Stimulated activated naive CD8-positive, alpha-beta T cell treated with anti-CD3 and anti-CD28 coated beads, Interleukin-15, amount 100 ng/mL, for 72 hours (primary cell): Measurements from ENCODE around the gene CDC34.

Experiments
- ATAC-seq: fragments of 150-1000 bp; cut with Tn5 transposase; 2 replicates; pipeline ENCODE4 v1.10.0; 2021; ENCODE audit warnings: mild to moderate bottlenecking, moderate library complexity
- DNase-seq, 2 donors: peaks; one replicate each; pipeline ENCODE4 v3.0.0; 2021 to 2022
- H3K27ac Mint-ChIP-seq, 2 donors: one replicate each; pipeline ENCODE4 v1.8.0; 2022; ENCODE audit warnings: mild to moderate bottlenecking in 2 of 2, mixed read lengths in 2 of 2, moderate library complexity in 2 of 2
- H3K27me3 Mint-ChIP-seq: one replicate; pipeline ENCODE4 v1.8.0; 2022; ENCODE audit warnings: mixed read lengths
- H3K4me1 Mint-ChIP-seq: one replicate; pipeline ENCODE4 v1.8.0; 2022; ENCODE audit warnings: mild to moderate bottlenecking, mixed read lengths
- H3K4me3 Mint-ChIP-seq, 2 donors: one replicate each; pipeline ENCODE4 v1.8.0; 2022; ENCODE audit warnings: mild to moderate bottlenecking in 2 of 2, mixed read lengths in 2 of 2, moderate library complexity in 1 of 2
- H3K9me3 Mint-ChIP-seq, 2 donors: one replicate each; pipeline ENCODE4 v1.8.0; 2022; ENCODE audit warnings: mixed read lengths in 2 of 2

CDC34 gene

GRCh38 chr19:531753-532560, at the start of gene CDC34:
Gene CDC34, plus strand, starts transcription at chr19:531760. Its CDS starts 172 bp downstream, at chr19:531932.
- H3K27me3 Mint-ChIP-seq: no peaks in the 10 kb centered on the region
- peak within 1 kb of the TSS; percentile 90 for H3K4me3 Mint-ChIP-seq
- H3K27ac Mint-ChIP-seq: peak within 1 kb of the TSS; percentile 85 to 88
- H3K9me3 Mint-ChIP-seq: no peaks in the 10 kb centered on the region
- ATAC-seq (peak; percentile 2), DNase-seq (no peak)
- H3K4me1 Mint-ChIP-seq: peaks cover 41% of the 10 kb centered on the region

GRCh38 chr19:482186-483041, 49.1 kb upstream of the CDC34 start:
- Mint-ChIP-seq H3K9me3 (peaks cover 20 to 23% of the 10 kb centered on the region in 2 donors), H3K27me3 (peaks cover 48% of the 10 kb centered on the region), H3K27ac (no peak overlapping the region), H3K4me1 (peaks cover 9% of the 10 kb centered on the region), H3K4me3 (no peak overlapping the region)
- ATAC-seq: no peak
- no peak for DNase-seq

- DNase-seq (no peak), ATAC-seq (no peak)
- Mint-ChIP-seq H3K4me1 (peaks cover 16% of the 10 kb centered on the region), H3K4me3 (no peak overlapping the region), H3K9me3 (peaks cover 20 to 23% of the 10 kb centered on the region in 2 donors), H3K27ac (no peak overlapping the region), H3K27me3 (peaks cover 40% of the 10 kb centered on the region)
Measured at GRCh38 chr19:483332-484072, 48.1 kb upstream of the CDC34 start.

GRCh38 chr19:484494-484893, 47.1 kb upstream of the CDC34 start:
- peaks cover 40% of the 10 kb centered on the region for H3K27me3 Mint-ChIP-seq

GRCh38 chr19:485077-485476, 46.5 kb upstream of the CDC34 start:
- DNase-seq (no peak), ATAC-seq (no peak)
- Mint-ChIP-seq H3K4me3 (no peak overlapping the region), H3K4me1 (peaks cover 19% of the 10 kb centered on the region), H3K27ac (no peak overlapping the region), H3K27me3 (peaks cover 40% of the 10 kb centered on the region), H3K9me3 (peaks cover 17 to 18% of the 10 kb centered on the region in 2 donors)

More at GRCh38 chr19:484494-484893, 47.1 kb upstream of the CDC34 start:
- DNase-seq (no peak), ATAC-seq (no peak)
- Mint-ChIP-seq H3K9me3 (peaks cover 20 to 23% of the 10 kb centered on the region in 2 donors), H3K27ac (no peak overlapping the region), H3K4me3 (no peak overlapping the region), H3K4me1 (peaks cover 18% of the 10 kb centered on the region)

- Mint-ChIP-seq H3K4me3 (no peak overlapping the region), H3K9me3 (peaks cover 11 to 12% of the 10 kb centered on the region in 2 donors), H3K27ac (no peak overlapping the region), H3K4me1 (peaks cover 17% of the 10 kb centered on the region), H3K27me3 (peaks cover 40% of the 10 kb centered on the region)
- DNase-seq: no peak
- ATAC-seq: no peak
Measured at GRCh38 chr19:485583-486236, 45.9 kb upstream of the CDC34 start.

GRCh38 chr19:488505-489417, 42.8 kb upstream of the CDC34 start:
- H3K27ac Mint-ChIP-seq: peak overlapping the region; percentile 78 to 97
- H3K4me1 Mint-ChIP-seq: peaks cover 20% of the 10 kb centered on the region
- H3K9me3 Mint-ChIP-seq: no peaks in the 10 kb centered on the region
- ATAC-seq: peak; percentile 90
- H3K4me3 Mint-ChIP-seq: peak overlapping the region; percentile 89 to 93
- peaks cover 33% of the 10 kb centered on the region for H3K27me3 Mint-ChIP-seq
- DNase-seq: peak; percentile 86 to 90

- Mint-ChIP-seq H3K9me3 (no peaks in the 10 kb centered on the region), H3K27ac (peak overlapping the region in 1 of 2 donors; percentile 96), H3K4me1 (peaks cover 23% of the 10 kb centered on the region), H3K27me3 (peaks cover 28% of the 10 kb centered on the region), H3K4me3 (peak overlapping the region; percentile 89 to 93)
- ATAC-seq (peak; percentile 53), DNase-seq (no peak)
Measured at GRCh38 chr19:489418-490196, 42.0 kb upstream of the CDC34 start.

- H3K4me1 Mint-ChIP-seq: peaks cover 34% of the 10 kb centered on the region
- H3K9me3 Mint-ChIP-seq: no peaks in the 10 kb centered on the region
- no peak overlapping the region for H3K27ac Mint-ChIP-seq
- DNase-seq (no peak), ATAC-seq (no peak)
- H3K27me3 Mint-ChIP-seq: peaks cover 23% of the 10 kb centered on the region
- no peak overlapping the region for H3K4me3 Mint-ChIP-seq
Measured at GRCh38 chr19:491146-491741, 40.3 kb upstream of the CDC34 start.

- Mint-ChIP-seq H3K27ac (no peak overlapping the region), H3K4me1 (peaks cover 34% of the 10 kb centered on the region), H3K4me3 (no peak overlapping the region), H3K9me3 (no peaks in the 10 kb centered on the region), H3K27me3 (peaks cover 20% of the 10 kb centered on the region)
- ATAC-seq: no peak
- DNase-seq: peak in 1 of 2 donors; percentile 50
Measured at GRCh38 chr19:492091-492531, 39.4 kb upstream of the CDC34 start.

GRCh38 chr19:493391-494170, 38.0 kb upstream of the CDC34 start:
- Mint-ChIP-seq H3K4me1 (peaks cover 34% of the 10 kb centered on the region), H3K27ac (no peak overlapping the region), H3K27me3 (peaks cover 30% of the 10 kb centered on the region), H3K9me3 (no peaks in the 10 kb centered on the region), H3K4me3 (no peak overlapping the region)
- DNase-seq (no peak), ATAC-seq (no peak)

- ATAC-seq: no peak
- H3K27me3 Mint-ChIP-seq: peaks cover 39% of the 10 kb centered on the region
- peaks cover 33% of the 10 kb centered on the region for H3K4me1 Mint-ChIP-seq
- no peaks in the 10 kb centered on the region for H3K9me3 Mint-ChIP-seq
- H3K4me3 Mint-ChIP-seq: no peak overlapping the region
- DNase-seq: no peak
- H3K27ac Mint-ChIP-seq: no peak overlapping the region
Measured at GRCh38 chr19:494171-495080, 37.1 kb upstream of the CDC34 start.
